H1 (cell line): ENCODE measurements around the gene DCDC1. TPM values are rescaled to one million over a fixed set of nuclear protein-coding genes. Genes with fewer than 3 reads are reported as not detected.

Experiments
- CTBP2 ChIP-seq: IDR thresholded peaks from 2 replicates; pipeline ENCODE4 v1.7.0; 2011; ENCODE audit warnings: borderline replicate concordance, mild to moderate bottlenecking, moderate library complexity, mixed read lengths, low read length; ENCODE audit not compliant: insufficient read depth, insufficient read length
- PHF8 ChIP-seq: fragments of 200-600 bp; sonication (generic); conservative IDR thresholded peaks from 2 replicates; pipeline ENCODE4 v1.7.1; 2012; ENCODE audit warnings: low read depth, mild to moderate bottlenecking, inconsistent platforms, low read length, moderate library complexity
- SRF ChIP-seq: IDR thresholded peaks from 2 replicates; pipeline ENCODE4 v1.6.1; 2011; ENCODE audit warnings: mild to moderate bottlenecking, low read depth, low read length, moderate library complexity
- polyA plus RNA-seq, 7 experiments: library from polyadenylated mRNA; depleted of rRNA in 3 of 7; stranded (reverse) in 5 of 7; unstranded in 2 of 7; fragments of >200 nt in 5 of 7; fragments of 200-250 nt in 2 of 7; gene quantifications; 1 replicate in 5 of 7; 2 replicates in 1 of 7; 4 replicates in 1 of 7; pipeline versions ENCODE4 v1.2.1 to v1.2.3, GENCODE V29; 2011 to 2013; ENCODE audit warnings: missing spikeins in 2 of 7, mixed read lengths in 2 of 7
- total RNA-seq: library from RNA; stranded (reverse); fragmentation: NEBNext Ultra II Directional; extraction: Animal tissue kit (Norgen Biotek cat#: 25700); gene quantifications from 2 replicates; pipeline ENCODE4 v1.2.1, GENCODE V29; 2021

The DCDC1 gene
- total and polyA plus RNA-seq, 2 of the 8 experiments (the other 6 are each of a cell fraction or from before 2014, with no cell fraction given): 0.15 to 0.56 TPM

GRCh38 chr11:31337806-31338205 lies 31.7 kb downstream of the DCDC1 start (continued):
- TF ChIP-seq CTBP2 (no peak), SRF (no peak), PHF8 (no peak)
